Measurements from ENCODE around the gene TMEM179. TPM values are rescaled to one million over a fixed set of nuclear protein-coding genes. Genes with fewer than 3 reads are reported as not detected.

The TMEM179 gene
- total RNA-seq, 3 donors from 2014 or later (not counting 1 experiment from before 2014, with no cell fraction given), result not detected

DNA sequence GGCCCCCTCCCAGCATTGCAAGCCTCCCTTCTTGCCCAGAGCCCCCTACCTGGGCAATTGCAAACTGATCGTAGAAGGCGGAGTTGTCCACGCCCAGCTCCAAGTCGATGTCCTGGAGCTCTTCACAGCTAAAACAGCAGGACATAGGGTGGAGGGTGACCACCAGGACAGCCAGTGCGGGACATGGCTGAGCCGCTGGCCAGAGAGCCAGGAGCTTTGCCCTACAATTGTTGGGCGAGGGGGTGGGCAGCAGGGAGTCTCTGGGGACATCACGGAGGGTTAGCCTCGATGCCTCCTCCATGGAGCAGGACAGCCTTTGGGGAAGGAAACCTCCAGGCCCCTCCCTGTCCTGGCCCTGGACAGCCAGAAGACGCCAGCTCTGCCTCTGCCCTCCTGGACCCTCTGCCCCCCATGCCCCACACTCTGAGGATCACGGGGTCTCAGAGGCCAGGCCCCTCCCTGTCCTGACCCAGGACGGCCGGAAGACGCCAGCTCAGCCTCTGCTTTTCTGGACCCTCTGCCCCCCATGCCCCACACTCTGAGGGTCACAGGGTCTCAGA lies 9.4 kb downstream of the TMEM179 start:
- 89% methylated on average over 14 of the region's 14 CpGs for WGBS (ENCODE audit: insufficient coverage)
- Mint-ChIP-seq H3K9me3 (no peaks in the 10 kb centered on the region), H3K27ac (no peak overlapping the region), H3K4me3 (no peak overlapping the region), H3K4me1 (peaks cover 0 to 5% of the 10 kb centered on the region in 2 donors), H3K27me3 (ENCODE audit: low read depth in 2 of 2) (peaks cover 4 to 9% of the 10 kb centered on the region in 2 donors), H3K36me3 (no peaks in the 10 kb centered on the region)
- DNase-seq, result no peak
- Histone ChIP-seq H3K4me1 (ENCODE audit: control insufficient read depth, insufficient read depth, low read length) (no peaks in the 10 kb centered on the region), H3K4me3 (ENCODE audit: low read length) (no peak overlapping the region), H3K27ac (ENCODE audit: low read length) (no peak overlapping the region), H3K27me3 (ENCODE audit: control insufficient read depth, insufficient read depth, low read length) (no peaks in the 10 kb centered on the region), H3K36me3 (ENCODE audit: control insufficient read depth, insufficient read depth, low read length) (no peaks in the 10 kb centered on the region), H3K9me3 (ENCODE audit: control insufficient read depth, insufficient read depth, low read length) (no peaks in the 10 kb centered on the region)
- no peak for ATAC-seq
- TF ChIP-seq, protein P1, sequence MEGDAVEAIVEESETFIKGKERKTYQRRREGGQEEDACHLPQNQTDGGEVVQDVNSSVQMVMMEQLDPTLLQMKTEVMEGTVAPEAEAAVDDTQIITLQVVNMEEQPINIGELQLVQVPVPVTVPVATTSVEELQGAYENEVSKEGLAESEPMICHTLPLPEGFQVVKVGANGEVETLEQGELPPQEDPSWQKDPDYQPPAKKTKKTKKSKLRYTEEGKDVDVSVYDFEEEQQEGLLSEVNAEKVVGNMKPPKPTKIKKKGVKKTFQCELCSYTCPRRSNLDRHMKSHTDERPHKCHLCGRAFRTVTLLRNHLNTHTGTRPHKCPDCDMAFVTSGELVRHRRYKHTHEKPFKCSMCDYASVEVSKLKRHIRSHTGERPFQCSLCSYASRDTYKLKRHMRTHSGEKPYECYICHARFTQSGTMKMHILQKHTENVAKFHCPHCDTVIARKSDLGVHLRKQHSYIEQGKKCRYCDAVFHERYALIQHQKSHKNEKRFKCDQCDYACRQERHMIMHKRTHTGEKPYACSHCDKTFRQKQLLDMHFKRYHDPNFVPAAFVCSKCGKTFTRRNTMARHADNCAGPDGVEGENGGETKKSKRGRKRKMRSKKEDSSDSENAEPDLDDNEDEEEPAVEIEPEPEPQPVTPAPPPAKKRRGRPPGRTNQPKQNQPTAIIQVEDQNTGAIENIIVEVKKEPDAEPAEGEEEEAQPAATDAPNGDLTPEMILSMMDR (IDR thresholded peaks at IDR 0.05), result no peak
- intact Hi-C loops (cut with micrococcal nuclease), result no loop called here

DNA sequence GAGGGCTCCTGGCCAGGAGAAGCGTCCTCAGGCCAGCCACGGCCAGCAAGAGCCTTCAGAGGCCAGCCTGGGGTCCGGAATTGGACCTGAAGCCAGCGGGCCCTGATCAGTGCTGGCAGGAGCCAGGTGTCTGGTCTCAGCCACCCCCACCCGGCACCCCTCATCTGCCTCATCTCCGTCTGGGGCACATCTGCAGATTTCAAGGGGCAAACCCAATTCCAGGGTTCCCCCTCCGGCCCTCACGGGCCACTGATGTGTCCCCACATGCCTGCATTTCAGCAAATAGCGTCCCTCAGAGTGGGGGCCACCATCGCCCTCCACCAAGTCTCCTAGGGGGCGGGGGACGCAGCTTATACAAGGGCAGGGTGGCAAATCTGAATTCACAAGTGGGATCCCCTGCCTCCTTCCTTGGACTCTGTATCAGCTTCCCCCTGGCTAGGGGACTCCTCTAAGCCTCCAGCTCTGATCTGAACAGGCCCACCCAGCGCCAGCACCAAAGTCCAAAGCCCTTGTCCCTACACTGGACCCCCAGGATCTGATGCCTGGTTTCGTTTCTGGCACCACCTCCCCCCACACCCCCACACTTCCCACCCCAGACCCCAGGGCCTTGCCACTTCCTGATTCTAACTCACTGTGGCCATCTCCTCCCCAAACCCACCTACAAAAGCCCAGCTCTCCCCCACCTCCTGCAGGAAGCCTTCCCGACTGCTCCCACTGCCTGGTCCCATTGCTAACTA lies 10.1 kb downstream of the TMEM179 start:
- TF ChIP-seq, protein P1 (IDR thresholded peaks at IDR 0.05), result no peak
- no peaks in the 10 kb centered on the region for H3K27me3 ChIP-seq (ENCODE audit: control insufficient read depth, insufficient read depth, low read length)
- no peaks in the 10 kb centered on the region for H3K4me1 ChIP-seq (ENCODE audit: control insufficient read depth, insufficient read depth, low read length)
- H3K36me3 Mint-ChIP-seq, result no peaks in the 10 kb centered on the region
- no peak overlapping the region for H3K27ac ChIP-seq (ENCODE audit: low read length)
- no peak overlapping the region for H3K4me3 ChIP-seq (ENCODE audit: low read length)
- peaks cover 2 to 4% of the 10 kb centered on the region in 2 donors for H3K27me3 Mint-ChIP-seq (ENCODE audit: low read depth in 2 of 2)
- DNase-seq (no peak), ATAC-seq (no peak)
- intact Hi-C loops (cut with micrococcal nuclease), result no loop called here
- 73% methylated on average over 15 of the region's 15 CpGs for whole genome bisulfite sequencing (ENCODE audit: insufficient coverage)
- no peaks in the 10 kb centered on the region for H3K9me3 Mint-ChIP-seq
- no peaks in the 10 kb centered on the region for H3K36me3 ChIP-seq (ENCODE audit: control insufficient read depth, insufficient read depth, low read length)
- H3K27ac Mint-ChIP-seq, result no peak overlapping the region
- H3K9me3 ChIP-seq (ENCODE audit: control insufficient read depth, insufficient read depth, low read length), result no peaks in the 10 kb centered on the region
- H3K4me1 Mint-ChIP-seq, result no peaks in the 10 kb centered on the region
- H3K4me3 Mint-ChIP-seq, result no peak overlapping the region

DNA sequence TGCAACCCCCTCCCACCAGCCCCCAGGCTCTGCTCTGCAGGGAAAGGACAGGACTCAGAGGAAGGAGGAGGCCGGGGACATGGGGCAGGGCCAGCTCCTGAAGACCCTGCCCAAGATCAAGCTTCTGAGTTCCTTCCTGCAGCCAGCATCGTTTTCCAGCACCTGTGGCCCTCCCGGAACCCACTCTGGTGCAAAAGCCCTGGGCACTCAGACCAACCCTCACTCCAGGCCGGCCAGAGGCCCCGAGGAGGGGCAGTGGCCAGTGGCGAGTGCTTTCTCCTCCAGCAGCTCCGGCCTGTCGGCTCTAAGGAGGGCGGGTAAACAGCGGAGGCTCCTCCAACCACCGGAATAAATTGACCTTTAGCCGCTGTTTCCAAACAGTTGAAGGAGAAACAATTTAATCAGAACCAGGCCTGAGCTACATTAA lies 10.8 kb downstream of the TMEM179 start:
- Histone ChIP-seq H3K27me3 (ENCODE audit: control insufficient read depth, insufficient read depth, low read length) (no peaks in the 10 kb centered on the region), H3K36me3 (ENCODE audit: control insufficient read depth, insufficient read depth, low read length) (no peaks in the 10 kb centered on the region), H3K4me1 (ENCODE audit: control insufficient read depth, insufficient read depth, low read length) (no peaks in the 10 kb centered on the region), H3K27ac (ENCODE audit: low read length) (no peak overlapping the region), H3K4me3 (ENCODE audit: low read length) (no peak overlapping the region), H3K9me3 (ENCODE audit: control insufficient read depth, insufficient read depth, low read length) (no peaks in the 10 kb centered on the region)
- Mint-ChIP-seq H3K27me3 (ENCODE audit: low read depth in 2 of 2) (peaks cover 0 to 2% of the 10 kb centered on the region in 2 donors), H3K4me1 (no peaks in the 10 kb centered on the region), H3K36me3 (no peaks in the 10 kb centered on the region), H3K27ac (no peak overlapping the region), H3K4me3 (no peak overlapping the region), H3K9me3 (no peaks in the 10 kb centered on the region)
- 83% methylated on average over 12 of the region's 12 CpGs for WGBS (ENCODE audit: insufficient coverage)
- ATAC-seq, result no peak
- intact Hi-C loops (cut with micrococcal nuclease), result no loop called here
- no peak for DNase-seq
- TF ChIP-seq, protein P1 (IDR thresholded peaks at IDR 0.05), result no peak

Measured in natural killer cell (primary cell).